Heart left ventricle (tissue), 16 donors: ENCODE results near the gene EOLA1. TPM values are rescaled to one million over a fixed set of nuclear protein-coding genes. Genes with fewer than 3 reads are reported as not detected.

Experiments
- ATAC-seq, 4 donors: fragments of 200-7000 bp; cut with Tn5 transposase; one replicate each; pipeline ENCODE4 v1.9.1; 2020 to 2022; ENCODE audit warnings: moderate library complexity in 4 of 4, mild to moderate bottlenecking in 3 of 4, moderate number of reproducible peaks in 1 of 4
- DNase-seq, 5 donors: peaks; one replicate each; pipeline ENCODE4 v3.0.0-alpha.2; 2020
- H3K27ac ChIP-seq, 12 donors: fragments of 200-600 bp; sonication (generic) in 4 of 12; one replicate each; pipeline versions ENCODE4 v1.5.0 to v1.8.0; 2016 to 2022; ENCODE audit warnings: mild to moderate bottlenecking in 2 of 12
- H3K27me3 ChIP-seq, 9 donors: fragments of 200-600 bp; sonication (generic) in 2 of 9; one replicate each; pipeline versions ENCODE4 v1.5.1 to v1.8.0; 2016 to 2022; ENCODE audit warnings: mild to moderate bottlenecking in 3 of 9
- H3K36me3 ChIP-seq, 9 donors: fragments of 200-600 bp; sonication (generic) in 2 of 9; one replicate each; pipeline versions ENCODE4 v1.5.0 to v1.8.0; 2018 to 2022; ENCODE audit warnings: mild to moderate bottlenecking in 2 of 9
- H3K4me1 ChIP-seq, 12 donors: fragments of 200-600 bp; sonication (generic) in 4 of 12; one replicate each; pipeline versions ENCODE4 v1.5.0 to v1.8.0; 2016 to 2022; ENCODE audit warnings: mild to moderate bottlenecking in 3 of 12
- H3K4me3 ChIP-seq, 12 donors: fragments of 200-600 bp; sonication (generic) in 4 of 12; one replicate each; pipeline versions ENCODE4 v1.5.0 to v1.8.0; 2017 to 2022; ENCODE audit warnings: mild to moderate bottlenecking in 9 of 12, moderate library complexity in 4 of 12
- H3K9me3 ChIP-seq, 12 donors: fragments of 200-600 bp; sonication (generic) in 4 of 12; one replicate each; pipeline versions ENCODE4 v1.5.0 to v1.8.0; 2016 to 2022; ENCODE audit warnings: mild to moderate bottlenecking in 1 of 12
- POLR2A ChIP-seq, 2 donors: fragments of 450-650 bp; IDR thresholded peaks; one replicate each; pipeline ENCODE4 v1.6.1; 2017; ENCODE audit warnings: antibody characterized with exemption in 2 of 2, mild to moderate bottlenecking in 2 of 2, moderate library complexity in 2 of 2
- WGBS, 4 donors: extraction: QIAGEN DNeasy Blood & Tissue Kit in 2 of 4; methylation state at CpG; one replicate each; pipeline versions ENCODE4 v1.1.5 to v1.1.7; 2013 to 2018; 5-methylcytosine and 5-hydroxymethylcytosine counted together
- intact Hi-C, 10 donors: fragments of 100-400 bp; cut with DNase I; formaldehyde crosslinking; loops; one replicate each; pipeline versions ENCODE4 v1.11.1 to v1.14.2; 2022
- polyA plus RNA-seq, 2 donors: library from polyadenylated mRNA; stranded (reverse); fragments of 200-250 nt; gene quantifications; one replicate each; pipeline ENCODE4 v1.2.3, GENCODE V29; 2013
- total RNA-seq, 9 donors: library from RNA; depleted of rRNA in 2 of 9; stranded (reverse); fragments of >200 nt in 2 of 9; fragmentation: NEBNext Ultra II Directional in 3 of 9; extraction: Animal tissue kit (Norgen Biotek cat#: 25700) in 3 of 9; gene quantifications; one replicate each; pipeline versions ENCODE4 v1.1.0 to v1.2.4, GENCODE V29; 2016 to 2023
- TF ChIP-seq, protein P1 (sequence below), 12 donors: fragments of 200-600 bp; sonication (generic) in 4 of 12; IDR thresholded peaks; one replicate each; pipeline versions ENCODE4 v1.5.0 to v1.8.0; 2018 to 2022; ENCODE audit warnings: antibody characterized with exemption in 12 of 12, mild to moderate bottlenecking in 5 of 12
- donor health status: ischemic (EF 13 %, LVEDD 7.1; RV severe dilation, severe dysfunction).
- donor health status: healthy with polysubstance abuse.
- donor health status: DM: no; HTN: yes; CAD: no.
- donor health status: DM: no; HTN: no; CAD: no.
- donor health status: ischemic (EF 25% LVEDD 6.9; RV normal size, moderate dysfunction).
- donor health status: ischemic (EF 25% LVEDD 5.7; RV mildly dilated, moderate dysfunction).
- donor health status: healthy.
- donor health status: DM: yes; HTN: yes; CAD: no.
- donor health status: ischemic (EF 35%, LVEDD 5.7; RV mildly dilated, moderate dysfunction).
- donor health status: nonischemic (EF 11% LVEDD 7.7; RV severe dilation, severe dysfunction).
- donor health status: DM: yes; HTN: yes; CAD: no.
- donor health status: PGD.
- donor health status: ischemic (EF 29% LVEDD 5.4; RV normal size, mild dysfunction).
- donor health status: nonischemic (EF 23%, LVEDD 6.1; RV moderate dilation, normal function).

The EOLA1 gene
- total and polyA plus RNA-seq, 11 donors = 15.8 to 45.6 (median 25.3) TPM

GRCh38 chrX:149539283-149540130, 1.3 kb upstream of the EOLA1 start:
- 1 to 51% (median 23%) methylated on average over 28 to 32 of the region's 34 CpGs for WGBS, 4 donors
- Histone ChIP-seq H3K9me3 (no peaks in the 10 kb centered on the region), H3K4me1 (peaks cover 0 to 10% (median 5%) of the 10 kb centered on the region in 12 donors), H3K27me3 (no peaks in the 10 kb centered on the region), H3K4me3 (peak overlapping the region in 11 of 12 donors; percentile 13 to 90 (median 66)), H3K36me3 (no peaks in the 10 kb centered on the region), H3K27ac (peak overlapping the region in 10 of 12 donors; percentile 63 to 96 (median 75))
- ATAC-seq (peak; percentile 62 to 78 (median 74)), DNase-seq (peak; percentile 88 to 94 (median 91))
- TF ChIP-seq, protein P1, sequence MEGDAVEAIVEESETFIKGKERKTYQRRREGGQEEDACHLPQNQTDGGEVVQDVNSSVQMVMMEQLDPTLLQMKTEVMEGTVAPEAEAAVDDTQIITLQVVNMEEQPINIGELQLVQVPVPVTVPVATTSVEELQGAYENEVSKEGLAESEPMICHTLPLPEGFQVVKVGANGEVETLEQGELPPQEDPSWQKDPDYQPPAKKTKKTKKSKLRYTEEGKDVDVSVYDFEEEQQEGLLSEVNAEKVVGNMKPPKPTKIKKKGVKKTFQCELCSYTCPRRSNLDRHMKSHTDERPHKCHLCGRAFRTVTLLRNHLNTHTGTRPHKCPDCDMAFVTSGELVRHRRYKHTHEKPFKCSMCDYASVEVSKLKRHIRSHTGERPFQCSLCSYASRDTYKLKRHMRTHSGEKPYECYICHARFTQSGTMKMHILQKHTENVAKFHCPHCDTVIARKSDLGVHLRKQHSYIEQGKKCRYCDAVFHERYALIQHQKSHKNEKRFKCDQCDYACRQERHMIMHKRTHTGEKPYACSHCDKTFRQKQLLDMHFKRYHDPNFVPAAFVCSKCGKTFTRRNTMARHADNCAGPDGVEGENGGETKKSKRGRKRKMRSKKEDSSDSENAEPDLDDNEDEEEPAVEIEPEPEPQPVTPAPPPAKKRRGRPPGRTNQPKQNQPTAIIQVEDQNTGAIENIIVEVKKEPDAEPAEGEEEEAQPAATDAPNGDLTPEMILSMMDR (IDR thresholded peaks at IDR 0.05) = no peak
- intact Hi-C loops = loop anchor here in 1 of 10 donors (10.0 kb wide), 1 partner anchor 375 kb away; no protein-coding TSS in a partner anchor

- Histone ChIP-seq H3K4me3 (peak overlapping the region in 11 of 12 donors; percentile 56 to 90 (median 69)), H3K27me3 (no peaks in the 10 kb centered on the region), H3K9me3 (no peaks in the 10 kb centered on the region), H3K4me1 (peaks cover 0 to 10% (median 5%) of the 10 kb centered on the region in 12 donors), H3K36me3 (no peaks in the 10 kb centered on the region), H3K27ac (peak overlapping the region; percentile 68 to 96 (median 91))
- DNase-seq (peak; percentile 93 to 96 (median 93)), ATAC-seq (peak; percentile 78 to 84 (median 80))
- TF ChIP-seq, protein P1 (IDR thresholded peaks at IDR 0.05) = no peak
- TF ChIP-seq POLR2A (IDR thresholded peaks at IDR 0.05) = no peak
- intact Hi-C loops = loop anchor here in 1 of 10 donors (10.0 kb wide), 1 partner anchor 375 kb away; no protein-coding TSS in a partner anchor
- WGBS, 4 donors = 2 to 50% (median 26%) methylated on average over 17 to 23 of the region's 24 CpGs
Observed at GRCh38 chrX:149540131-149540620, 636 bp upstream of the EOLA1 start.

DNA sequence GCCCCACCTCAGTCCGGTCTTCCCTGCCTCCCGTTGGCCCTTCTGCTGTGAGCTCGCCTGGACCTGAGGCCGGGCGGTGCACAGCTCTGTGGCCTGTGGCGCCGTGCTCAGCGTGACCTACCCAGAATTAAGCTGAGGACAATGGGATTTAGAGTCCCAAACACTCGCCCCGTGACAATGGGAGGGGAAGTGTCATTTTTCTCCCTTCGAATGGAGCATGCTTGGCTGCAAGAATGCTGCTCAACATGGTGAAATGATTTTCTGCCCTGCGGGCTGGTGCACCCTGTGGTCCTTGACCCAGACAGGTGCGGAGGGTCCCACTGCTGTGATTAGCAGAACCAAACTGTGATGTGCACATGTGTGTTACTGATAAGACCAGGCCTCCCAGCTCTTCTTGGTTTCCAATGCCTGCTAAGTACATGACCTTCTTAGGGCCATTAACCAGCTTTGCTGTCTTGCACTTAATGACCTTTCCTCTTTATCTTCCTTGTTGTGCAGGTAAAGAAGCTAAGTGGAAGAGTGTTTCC, 772 bp downstream of the EOLA1 start:
- TF ChIP-seq, protein P1 (IDR thresholded peaks at IDR 0.05) = no peak
- no peak for TF ChIP-seq POLR2A (IDR thresholded peaks at IDR 0.05)
- Histone ChIP-seq H3K27me3 (no peaks in the 10 kb centered on the region), H3K4me1 (peaks cover 0 to 10% (median 5%) of the 10 kb centered on the region in 12 donors), H3K4me3 (peak overlapping the region; percentile 45 to 90 (median 69)), H3K36me3 (no peaks in the 10 kb centered on the region), H3K27ac (peak overlapping the region; percentile 68 to 96 (median 91)), H3K9me3 (no peaks in the 10 kb centered on the region)
- intact Hi-C loops = loop anchor here in 1 of 10 donors (10.0 kb wide), 1 partner anchor 373 kb away; no protein-coding TSS in a partner anchor
- DNase-seq (no peak), ATAC-seq (no peak)
- 7 to 57% (median 24%) methylated on average over 6 to 13 of the region's 13 CpGs for WGBS, 4 donors
